CD4-positive, alpha-beta T cell treated with Interleukin-6 for 4 hours (primary cell): ENCODE data around the gene COL8A2.

Source experiments
- DNase-seq: peaks from one replicate; pipeline ENCODE4 v3.0.0-alpha.2; 2020; ENCODE audit warnings: mixed read lengths

The COL8A2 gene

DNA sequence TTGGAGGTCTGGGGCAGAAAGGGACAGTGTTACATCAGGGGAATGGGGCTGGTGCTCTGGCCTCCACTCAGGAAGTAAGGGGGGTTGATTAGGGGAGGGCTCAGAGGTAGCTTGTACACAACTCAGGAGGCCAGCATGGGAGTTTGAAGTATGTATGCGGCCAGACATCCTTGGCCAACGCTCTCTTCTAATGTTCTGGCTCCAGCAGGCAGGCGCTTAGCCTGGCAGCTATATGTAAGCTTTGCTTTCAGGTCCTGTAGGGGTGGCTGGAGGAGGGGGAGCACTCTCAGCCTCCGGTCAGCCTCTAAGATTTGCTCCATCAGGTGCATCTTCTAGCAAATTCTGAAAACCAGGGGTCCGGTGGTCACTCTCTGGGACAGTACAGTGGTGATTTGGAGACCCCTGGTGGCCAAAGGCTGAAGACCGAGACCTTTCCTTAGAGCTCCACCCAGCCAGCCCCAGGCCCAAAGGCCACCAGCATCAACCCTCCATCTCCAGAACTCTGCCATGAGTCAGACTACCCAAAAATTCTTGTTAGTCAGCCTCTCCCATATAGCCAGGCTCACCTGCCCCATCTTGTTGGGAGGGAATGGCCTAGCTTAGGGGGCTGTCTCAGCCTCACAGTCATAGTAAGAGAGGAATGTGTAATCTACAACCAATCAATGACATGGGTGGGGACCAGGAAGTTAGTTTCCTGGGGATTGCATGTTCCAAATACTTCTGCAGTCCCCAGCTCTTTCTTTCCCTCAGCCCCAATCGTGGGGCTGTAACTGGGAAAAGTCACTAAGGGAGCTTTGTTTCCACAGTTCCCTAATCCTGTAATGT lies 9.7 kb upstream of the COL8A2 start:
- peak; percentile 53 for DNase-seq

DNA sequence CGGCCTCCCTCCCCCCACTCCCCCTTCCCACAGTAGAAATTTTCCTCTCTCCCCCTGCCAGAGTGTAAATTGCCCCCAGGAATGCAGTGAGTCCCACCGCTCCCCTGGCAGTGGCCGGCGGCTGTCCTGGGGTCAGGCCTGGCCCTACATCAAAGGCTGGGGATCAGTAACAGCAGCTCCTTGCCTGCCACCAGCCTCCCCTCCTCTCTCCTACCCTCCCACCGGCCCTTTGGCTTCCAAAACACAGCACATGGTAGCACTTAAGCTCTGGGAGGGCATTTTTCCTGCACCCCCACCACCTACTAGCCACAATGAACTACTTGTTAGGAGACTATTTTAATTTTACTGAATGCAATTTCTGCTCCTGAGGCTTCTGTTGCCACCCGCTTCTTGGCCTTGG lies 9.0 kb upstream of the COL8A2 start:
- DNase-seq = no peak

- no peak for DNase-seq
Measured at GRCh38 chr1:36133484-36133883, 8.5 kb upstream of the COL8A2 start.

GRCh38 chr1:36132029-36132428 lies 7.0 kb upstream of the COL8A2 start:
- no peak for DNase-seq

DNA sequence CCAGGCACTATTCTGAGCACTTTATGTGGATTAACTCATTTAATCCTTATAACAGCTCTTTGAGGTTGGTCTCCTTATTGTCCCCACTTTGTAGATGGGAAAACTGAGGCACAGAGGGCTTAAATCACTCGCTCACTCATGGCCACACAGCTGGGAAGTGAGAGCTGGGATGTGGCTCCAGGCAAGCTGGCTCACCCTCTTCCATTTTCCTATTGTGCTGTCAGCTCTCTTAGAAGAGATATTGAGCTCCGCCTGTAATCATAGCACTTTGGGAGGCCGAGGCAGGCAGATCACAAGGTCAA lies 3.8 kb upstream of the COL8A2 start:
- no peak for DNase-seq

- no peak for DNase-seq
Measured at GRCh38 chr1:36128126-36128904, 3.3 kb upstream of the COL8A2 start.

GRCh38 chr1:36126797-36127500 lies 1.9 kb upstream of the COL8A2 start:
- DNase-seq = no peak

DNA sequence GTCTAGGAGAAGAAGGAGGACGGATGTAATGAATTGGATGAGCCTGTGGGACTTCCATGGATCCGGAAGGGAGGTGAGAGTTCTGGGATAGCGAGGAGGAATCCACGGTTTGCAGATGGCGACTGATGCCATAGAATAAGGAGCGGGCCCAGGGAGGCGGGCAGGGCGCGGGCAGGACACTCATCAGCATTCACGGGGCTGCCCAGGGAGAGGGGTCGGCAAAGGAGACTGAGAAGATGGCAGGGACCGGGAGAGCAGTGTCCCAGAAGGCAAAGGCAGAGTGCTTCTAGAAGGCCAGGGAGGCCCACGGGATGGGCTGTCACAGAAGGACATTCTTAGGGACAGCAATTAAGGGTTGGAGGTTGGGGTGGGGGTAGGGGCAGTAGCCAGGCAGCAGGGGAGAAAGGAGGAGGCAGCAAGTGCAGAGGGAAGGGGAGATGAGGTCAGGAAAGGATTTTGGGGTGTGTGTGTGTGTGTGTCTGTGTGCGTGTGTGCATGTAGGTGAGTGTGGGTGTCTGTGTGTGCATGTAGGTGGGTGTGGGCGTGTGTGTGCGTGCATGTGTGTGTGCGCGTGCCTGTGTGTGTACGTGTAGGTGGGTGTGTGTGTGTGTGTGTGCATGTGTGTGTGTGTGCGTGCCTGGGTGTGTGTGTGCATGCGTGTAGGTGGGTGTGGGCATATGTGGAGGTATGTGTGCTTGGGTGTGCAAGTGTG lies 1.1 kb upstream of the COL8A2 start:
- no peak for DNase-seq

DNA sequence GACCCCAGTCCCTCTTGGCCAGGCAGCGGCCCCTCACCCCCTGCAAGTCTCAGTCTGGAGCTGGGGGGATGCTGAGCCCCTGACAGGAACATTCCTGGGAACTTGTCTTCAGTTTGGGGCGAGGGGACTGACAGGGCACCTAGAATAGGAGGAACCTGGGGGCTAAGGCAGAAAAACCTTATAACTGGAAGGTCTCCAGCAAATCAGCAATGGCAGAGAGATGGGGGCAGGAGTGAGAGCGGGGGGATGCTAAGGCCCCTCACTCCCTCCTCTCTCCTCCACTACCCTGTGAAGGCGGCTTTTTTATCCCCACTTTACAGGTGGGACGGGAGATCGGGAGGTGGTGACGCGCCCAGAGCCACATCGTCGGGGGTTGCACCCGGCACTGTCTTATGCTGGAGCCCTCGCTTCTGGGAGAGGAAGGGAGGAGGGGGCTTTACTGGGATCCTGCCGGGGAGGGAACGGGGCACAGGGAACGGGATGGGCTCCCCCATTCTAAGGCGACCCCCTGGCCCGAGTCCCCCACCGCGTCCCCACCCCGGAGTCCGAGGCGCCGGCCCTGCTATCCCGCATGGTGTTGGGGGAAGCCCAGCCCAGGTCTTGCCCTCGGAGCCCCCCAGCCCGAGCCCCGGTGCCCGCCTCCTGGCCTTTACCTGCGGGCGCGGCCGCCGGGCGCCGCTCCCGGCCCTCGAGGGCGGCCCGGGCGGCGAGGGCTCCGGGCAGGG lies 456 bp downstream of the COL8A2 start:
- no peak for DNase-seq

GRCh38 chr1:36123356-36123755 lies 1.7 kb downstream of the COL8A2 start:
- no peak for DNase-seq

GRCh38 chr1:36122062-36123030 lies 2.7 kb downstream of the COL8A2 start:
- DNase-seq = no peak

- no peak for DNase-seq
Measured at GRCh38 chr1:36119456-36119855, 5.6 kb downstream of the COL8A2 start.

GRCh38 chr1:36118447-36119204 lies 6.4 kb downstream of the COL8A2 start:
- DNase-seq = no peak

DNA sequence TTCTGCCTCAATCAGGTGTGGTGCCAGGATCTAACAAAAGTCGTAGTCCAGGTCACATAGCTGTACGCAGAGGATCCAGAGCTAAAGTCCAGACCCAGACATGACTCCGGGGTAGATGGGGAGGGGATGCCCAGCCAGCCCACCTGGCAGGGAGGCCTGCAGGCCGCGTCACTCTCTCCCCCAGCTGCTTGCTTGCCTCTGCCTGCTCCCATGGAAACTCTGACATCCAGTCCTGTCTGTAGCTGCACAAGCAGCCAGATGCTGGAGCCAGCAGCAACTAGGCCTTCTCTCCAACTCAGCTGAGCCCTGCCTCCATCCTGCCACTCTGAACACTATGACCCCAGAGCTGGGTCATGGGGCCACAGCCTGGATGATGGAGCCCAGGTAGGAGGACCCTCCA lies 8.1 kb downstream of the COL8A2 start:
- no peak for DNase-seq

DNA sequence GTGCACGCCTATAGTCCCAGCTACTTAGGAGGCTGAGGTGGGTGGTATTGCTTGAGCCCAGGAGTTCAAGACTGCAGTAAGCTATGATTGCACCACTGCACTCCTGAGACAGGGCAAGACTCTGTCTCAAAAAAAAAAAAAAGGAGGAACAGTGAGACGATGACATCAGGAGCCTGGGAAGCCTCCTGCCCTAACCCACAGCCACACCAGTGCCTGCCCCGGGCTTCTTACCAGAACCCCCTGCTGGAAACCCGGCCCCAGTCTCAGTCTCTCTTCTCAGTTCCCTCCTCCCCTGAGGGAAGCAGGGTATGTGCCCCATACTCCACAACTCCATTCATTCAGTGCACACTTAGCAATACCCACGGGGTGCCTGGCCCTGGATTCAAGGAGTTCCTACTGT lies 9.1 kb downstream of the COL8A2 start:
- DNase-seq = no peak

DNA sequence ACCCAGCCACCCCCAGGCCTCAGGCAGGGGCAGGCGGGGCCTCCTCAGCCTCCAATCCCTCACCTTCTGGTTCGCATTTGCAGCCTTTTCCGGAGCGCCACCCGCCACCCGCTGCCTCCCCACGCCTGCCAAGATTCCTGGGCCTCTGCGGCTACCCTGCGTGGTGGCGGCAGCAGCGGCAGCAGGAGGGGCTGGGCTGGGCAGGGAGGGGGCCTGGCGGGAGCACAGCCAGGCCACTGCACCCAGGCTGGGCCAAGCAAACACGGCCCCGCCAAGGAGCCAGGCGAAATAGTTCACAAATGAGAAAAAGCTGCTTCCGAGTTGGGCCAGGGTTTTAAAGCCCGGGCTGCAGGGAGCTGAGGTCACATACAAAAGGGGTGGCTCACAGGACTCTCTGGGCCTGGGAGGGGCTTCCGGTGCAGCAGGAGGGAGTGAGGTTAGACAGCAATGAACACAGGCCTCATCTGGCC lies 9.8 kb downstream of the COL8A2 start:
- DNase-seq = no peak

- no peak for DNase-seq
Measured at GRCh38 chr1:36114371-36114770, 10.7 kb downstream of the COL8A2 start.

DNA sequence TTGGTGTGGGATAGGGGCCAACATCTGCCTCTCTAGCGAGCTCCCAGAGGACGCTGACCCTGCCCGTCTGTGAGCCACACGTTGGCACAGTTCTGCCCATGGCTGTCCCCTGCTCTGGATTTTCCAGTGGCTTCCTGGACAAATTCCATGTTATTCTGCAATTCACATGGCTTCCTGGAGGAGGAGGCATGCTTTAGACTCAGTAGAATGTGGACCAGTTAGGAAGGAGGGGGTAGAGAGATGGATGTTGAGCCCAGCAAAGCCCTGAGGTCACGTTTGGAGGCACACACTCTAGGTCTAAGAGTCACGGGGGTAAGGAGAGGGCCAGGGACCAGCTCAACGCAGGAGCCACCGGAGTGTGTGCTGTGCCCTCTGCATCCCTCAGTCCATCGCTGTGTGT lies 12.2 kb downstream of the COL8A2 start:
- DNase-seq = no peak

DNA sequence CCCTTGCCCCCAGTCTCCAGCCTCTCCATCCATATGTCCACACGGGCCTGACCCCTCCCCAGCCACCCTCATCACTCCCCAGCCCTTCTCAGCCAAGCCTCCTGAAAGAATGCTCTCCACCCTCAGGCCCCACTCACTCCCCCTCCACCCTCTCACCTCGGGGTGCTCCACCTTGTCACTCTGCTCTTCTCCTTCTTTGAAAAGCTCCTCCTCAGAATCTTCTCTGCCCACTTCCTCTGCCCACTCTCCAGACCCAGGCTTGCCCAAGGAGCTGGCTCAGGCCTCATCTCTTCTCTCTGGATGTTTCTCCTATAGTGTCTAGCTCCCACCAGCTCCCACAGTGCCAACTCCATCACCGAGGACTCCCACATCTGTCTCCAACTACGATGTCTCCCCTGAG lies 13.9 kb downstream of the COL8A2 start:
- no peak for DNase-seq

DNA sequence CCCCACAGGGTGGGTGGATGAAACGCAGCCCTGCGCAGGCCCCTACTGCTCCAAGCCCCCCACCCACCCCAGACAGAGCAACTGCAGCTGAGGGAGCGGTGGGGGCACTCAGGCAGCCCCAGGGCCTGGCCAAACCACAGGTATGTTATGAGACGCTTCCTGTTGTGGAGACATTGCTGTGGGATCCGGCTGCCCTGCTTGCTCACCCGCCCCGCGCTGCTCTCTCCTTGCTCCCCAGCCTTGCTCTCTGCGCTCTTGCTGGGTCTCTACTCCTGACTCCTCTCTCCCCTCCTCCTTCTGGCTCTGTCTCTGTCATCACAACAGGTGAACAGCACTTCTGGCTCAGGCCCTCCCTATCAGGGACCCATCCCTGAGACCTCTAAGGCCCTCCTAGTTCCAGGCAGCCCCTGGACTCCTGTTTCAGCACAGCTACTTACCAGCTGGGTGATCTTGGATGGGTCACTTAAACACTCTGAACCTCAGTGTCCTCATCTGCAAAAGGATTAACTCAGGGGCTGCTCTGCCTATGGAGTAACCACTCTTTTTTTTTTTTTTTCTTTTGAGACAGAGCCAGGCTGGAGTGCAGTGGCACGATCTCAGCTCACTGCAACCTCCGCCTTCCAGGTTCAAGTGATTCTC lies 15.9 kb downstream of the COL8A2 start:
- peak; percentile 71 for DNase-seq
